ENCODE data around the gene NFX1.

DNA sequence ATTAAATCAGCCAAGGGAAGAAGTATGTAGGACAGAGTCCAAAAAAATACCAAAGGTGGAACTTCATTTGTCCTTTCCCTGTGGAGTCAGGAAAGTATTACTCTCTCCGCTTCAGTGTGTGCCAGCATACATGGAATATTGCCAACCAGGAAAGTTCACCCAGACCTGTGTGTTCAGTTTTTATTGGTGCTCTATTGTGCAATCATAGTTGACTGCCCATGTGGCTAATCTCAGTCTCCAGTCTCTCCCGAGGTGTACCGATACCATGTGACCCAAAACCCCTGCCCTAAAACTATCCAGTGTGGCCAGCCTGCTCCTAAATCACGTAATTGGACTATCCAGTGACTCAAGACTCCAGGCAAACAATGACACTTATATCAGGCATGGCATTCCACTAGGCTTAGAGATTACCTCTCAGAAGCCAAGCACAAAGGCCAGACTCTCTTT lies 38.8 kb downstream of the NFX1 start:
- TF ChIP-seq, protein P1, sequence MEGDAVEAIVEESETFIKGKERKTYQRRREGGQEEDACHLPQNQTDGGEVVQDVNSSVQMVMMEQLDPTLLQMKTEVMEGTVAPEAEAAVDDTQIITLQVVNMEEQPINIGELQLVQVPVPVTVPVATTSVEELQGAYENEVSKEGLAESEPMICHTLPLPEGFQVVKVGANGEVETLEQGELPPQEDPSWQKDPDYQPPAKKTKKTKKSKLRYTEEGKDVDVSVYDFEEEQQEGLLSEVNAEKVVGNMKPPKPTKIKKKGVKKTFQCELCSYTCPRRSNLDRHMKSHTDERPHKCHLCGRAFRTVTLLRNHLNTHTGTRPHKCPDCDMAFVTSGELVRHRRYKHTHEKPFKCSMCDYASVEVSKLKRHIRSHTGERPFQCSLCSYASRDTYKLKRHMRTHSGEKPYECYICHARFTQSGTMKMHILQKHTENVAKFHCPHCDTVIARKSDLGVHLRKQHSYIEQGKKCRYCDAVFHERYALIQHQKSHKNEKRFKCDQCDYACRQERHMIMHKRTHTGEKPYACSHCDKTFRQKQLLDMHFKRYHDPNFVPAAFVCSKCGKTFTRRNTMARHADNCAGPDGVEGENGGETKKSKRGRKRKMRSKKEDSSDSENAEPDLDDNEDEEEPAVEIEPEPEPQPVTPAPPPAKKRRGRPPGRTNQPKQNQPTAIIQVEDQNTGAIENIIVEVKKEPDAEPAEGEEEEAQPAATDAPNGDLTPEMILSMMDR (IDR thresholded peaks at IDR 0.05): no peak
- TF ChIP-seq POLR2A (IDR thresholded peaks at IDR 0.05): peak in 1 of 2 donors; percentile 27
